ENCODE data around the gene EMC8. TPM values are rescaled to one million over a fixed set of nuclear protein-coding genes. Genes with fewer than 3 reads are reported as not detected.

Gene EMC8
- total RNA-seq, 1 donor from 2014 or later: 20.0 TPM

GRCh38 chr16:85777583-85778310, 21.6 kb downstream of the EMC8 start:
- no peak for TF ChIP-seq CTCF (IDR thresholded peaks at IDR 0.05)
- intact Hi-C loops (cut with DNase I): no loop called here
- H3K27me3 ChIP-seq: no peaks in the 10 kb centered on the region
- H3K9me3 ChIP-seq: no peaks in the 10 kb centered on the region
- H3K36me3 ChIP-seq: peaks cover 42% of the 10 kb centered on the region
- H3K4me3 ChIP-seq: no peak overlapping the region
- no peak for DNase-seq
- H3K27ac ChIP-seq: no peak overlapping the region
- peaks cover 10% of the 10 kb centered on the region for H3K4me1 ChIP-seq
- ATAC-seq: no peak

DNA sequence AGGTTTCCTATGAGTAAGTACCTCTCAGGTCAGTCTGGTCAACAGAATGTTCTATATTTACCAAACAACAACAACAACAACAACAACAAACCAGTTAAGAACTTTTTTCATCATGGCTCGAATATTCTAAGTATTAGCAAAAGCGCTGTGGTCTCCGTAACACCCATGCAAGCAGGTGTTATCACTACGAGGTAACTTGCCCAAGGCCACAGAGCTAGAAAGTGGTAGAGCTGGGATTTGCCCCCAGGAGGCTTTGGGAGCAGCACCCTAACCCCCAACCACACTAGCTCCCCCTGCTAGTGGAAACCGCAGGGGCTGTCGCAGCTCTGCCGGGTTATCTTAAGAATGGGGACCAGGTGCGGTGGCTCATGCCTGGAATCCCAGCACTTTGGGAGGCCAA, 24.5 kb downstream of the EMC8 start:
- DNase-seq: no peak

DNA sequence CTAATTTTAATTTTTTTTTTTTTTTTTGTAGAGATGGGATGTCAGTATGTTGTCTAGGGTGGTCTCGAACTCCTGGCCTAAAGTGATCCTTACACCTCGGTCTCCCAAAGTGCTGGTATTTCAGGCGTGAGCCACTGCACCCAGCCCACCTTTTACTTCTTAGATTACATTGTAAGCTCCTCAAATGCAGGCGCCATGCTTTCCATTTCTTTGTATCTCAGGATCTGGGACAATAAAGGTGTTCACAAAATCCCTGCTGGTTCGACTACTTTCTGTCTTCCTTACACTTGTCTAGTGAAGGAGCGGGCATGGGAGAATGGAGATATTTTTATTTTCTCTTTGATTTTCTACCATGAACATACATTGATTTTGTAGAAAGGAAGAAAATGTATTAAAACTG, 25.2 kb downstream of the EMC8 start:
- intact Hi-C loops (cut with DNase I): no loop called here
- ATAC-seq: no peak
- DNase-seq: no peak
- peaks cover 30% of the 10 kb centered on the region for H3K36me3 ChIP-seq
- H3K4me1 ChIP-seq: no peaks in the 10 kb centered on the region
- no peak overlapping the region for H3K4me3 ChIP-seq
- H3K27me3 ChIP-seq: no peaks in the 10 kb centered on the region
- TF ChIP-seq CTCF (IDR thresholded peaks at IDR 0.05): no peak
- no peak overlapping the region for H3K27ac ChIP-seq
- no peaks in the 10 kb centered on the region for H3K9me3 ChIP-seq

More for the DNA sequence above, 24.5 kb downstream of the EMC8 start:
- ATAC-seq: no peak
- no peak overlapping the region for H3K27ac ChIP-seq
- H3K4me3 ChIP-seq: no peak overlapping the region
- H3K27me3 ChIP-seq: no peaks in the 10 kb centered on the region
- no peaks in the 10 kb centered on the region for H3K9me3 ChIP-seq
- no peaks in the 10 kb centered on the region for H3K4me1 ChIP-seq
- peaks cover 37% of the 10 kb centered on the region for H3K36me3 ChIP-seq
- no peak for TF ChIP-seq CTCF (IDR thresholded peaks at IDR 0.05)
- intact Hi-C loops (cut with DNase I): no loop called here

- no peaks in the 10 kb centered on the region for H3K9me3 ChIP-seq
- H3K36me3 ChIP-seq: peaks cover 21% of the 10 kb centered on the region
- no peaks in the 10 kb centered on the region for H3K27me3 ChIP-seq
- H3K4me3 ChIP-seq: no peak overlapping the region
- intact Hi-C loops (cut with DNase I): no loop called here
- no peak for TF ChIP-seq CTCF (IDR thresholded peaks at IDR 0.05)
- DNase-seq (no peak), ATAC-seq (no peak)
- H3K27ac ChIP-seq: no peak overlapping the region
- no peaks in the 10 kb centered on the region for H3K4me1 ChIP-seq
Measured at GRCh38 chr16:85773044-85773443, 26.3 kb downstream of the EMC8 start.

DNA sequence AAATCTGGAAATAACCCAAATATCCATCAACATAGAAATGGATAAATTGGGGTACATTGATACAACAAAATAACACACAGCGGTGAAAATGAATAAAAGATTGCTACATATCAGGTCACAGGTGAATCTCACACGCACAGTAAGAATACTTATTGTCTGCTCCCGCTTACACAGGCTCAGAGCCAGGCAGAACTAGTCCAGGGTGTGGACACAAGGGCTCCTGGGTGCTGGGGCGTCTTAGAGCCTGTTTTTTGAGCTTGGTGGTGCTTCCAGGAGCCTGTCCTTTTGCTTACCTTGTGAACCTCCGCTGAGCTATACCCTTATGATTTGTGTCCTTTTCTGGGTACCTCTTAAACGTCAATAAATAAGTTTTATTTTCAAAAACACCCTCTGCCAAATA, 28.6 kb downstream of the EMC8 start:
- no peak overlapping the region for H3K27ac ChIP-seq
- TF ChIP-seq CTCF (IDR thresholded peaks at IDR 0.05): no peak
- ATAC-seq (no peak), DNase-seq (no peak)
- intact Hi-C loops (cut with DNase I): no loop called here
- no peaks in the 10 kb centered on the region for H3K27me3 ChIP-seq
- H3K4me3 ChIP-seq: no peak overlapping the region
- no peaks in the 10 kb centered on the region for H3K9me3 ChIP-seq
- no peaks in the 10 kb centered on the region for H3K4me1 ChIP-seq
- peaks cover 10% of the 10 kb centered on the region for H3K36me3 ChIP-seq

DNA sequence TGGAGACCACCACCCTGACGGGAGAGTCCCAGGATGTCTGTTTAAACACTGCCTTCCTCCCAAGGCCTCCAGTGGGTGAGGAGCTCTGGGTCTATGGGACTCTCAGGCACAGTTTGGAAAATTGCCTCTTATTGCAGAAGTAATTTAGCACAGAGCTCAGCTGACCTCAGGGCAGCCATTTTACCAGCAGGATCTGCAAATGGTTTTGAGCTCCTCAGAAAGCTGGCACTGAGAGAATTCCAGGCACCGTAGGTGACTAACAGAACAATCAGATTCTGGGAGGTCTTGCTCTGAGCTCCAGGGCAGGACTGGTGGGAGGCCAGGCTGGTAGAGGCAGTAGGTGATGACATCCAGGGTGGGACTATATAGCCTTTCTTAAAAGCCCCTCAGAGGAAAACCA, 31.1 kb downstream of the EMC8 start:
- H3K4me1 ChIP-seq: no peaks in the 10 kb centered on the region
- H3K9me3 ChIP-seq: no peaks in the 10 kb centered on the region
- intact Hi-C loops (cut with DNase I): no loop called here
- H3K27ac ChIP-seq: no peak overlapping the region
- H3K4me3 ChIP-seq: no peak overlapping the region
- DNase-seq (no peak), ATAC-seq (no peak)
- H3K27me3 ChIP-seq: no peaks in the 10 kb centered on the region
- H3K36me3 ChIP-seq: peaks cover 10% of the 10 kb centered on the region
- no peak for TF ChIP-seq CTCF (IDR thresholded peaks at IDR 0.05)
